VCaP (cell line): Measurements from ENCODE around the gene DYSF.

Source experiments
- H3K27ac ChIP-seq: fragments of 450-650 bp; 2 replicates; pipeline ENCODE4 v1.5.1; 2017
- CTCF ChIP-seq: fragments of 450-650 bp; conservative IDR thresholded peaks from 2 replicates; pipeline ENCODE4 v1.5.1; 2017; ENCODE audit warnings: mild to moderate bottlenecking, moderate library complexity

Gene DYSF

GRCh38 chr2:71725836-71726235 is 272.5 kb downstream of the DYSF start:
- no peak overlapping the region for H3K27ac ChIP-seq
- no peak for TF ChIP-seq CTCF

GRCh38 chr2:71727562-71727961 is 274.2 kb downstream of the DYSF start:
- no peak for TF ChIP-seq CTCF
- H3K27ac ChIP-seq, result no peak overlapping the region

DNA sequence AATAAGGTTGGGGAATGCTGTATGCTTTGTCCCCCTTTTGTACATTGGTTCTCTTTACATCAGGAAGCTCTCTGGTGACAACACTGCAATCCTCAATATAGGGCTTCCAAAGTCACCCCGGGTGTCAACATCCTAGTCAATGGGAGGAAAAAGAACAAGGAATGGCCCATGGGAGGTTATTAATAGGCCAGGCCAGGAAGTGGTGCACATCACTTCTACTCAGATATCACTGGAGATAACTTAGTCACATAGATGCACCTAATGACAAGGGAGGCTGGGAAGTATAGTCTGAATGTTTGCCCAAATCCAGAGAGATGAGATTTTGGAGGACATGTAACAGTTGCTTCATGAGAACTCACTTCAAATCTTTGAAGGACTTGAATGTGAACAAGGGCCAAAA is 274.7 kb downstream of the DYSF start:
- TF ChIP-seq CTCF, result no peak
- no peak overlapping the region for H3K27ac ChIP-seq

GRCh38 chr2:71730785-71731383 is 277.5 kb downstream of the DYSF start:
- TF ChIP-seq CTCF, result no peak
- no peak overlapping the region for H3K27ac ChIP-seq

DNA sequence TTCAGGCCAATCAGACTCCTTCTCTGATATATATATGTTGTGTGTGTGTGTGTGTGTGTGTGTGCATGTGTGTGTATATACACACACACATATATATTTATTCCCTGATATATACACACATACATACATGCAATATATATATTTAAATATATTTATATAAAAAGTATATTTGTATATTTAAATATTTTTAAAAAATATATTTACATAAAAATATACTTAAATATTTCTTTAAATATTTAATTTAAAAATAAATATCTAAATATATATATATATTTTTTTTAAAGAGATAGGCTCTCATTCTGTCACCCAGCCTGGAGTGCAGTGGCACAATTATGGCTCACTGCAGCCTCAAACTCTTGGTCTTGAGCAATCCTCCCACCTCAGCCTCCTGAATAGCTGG is 281.3 kb downstream of the DYSF start:
- TF ChIP-seq CTCF, result no peak
- no peak overlapping the region for H3K27ac ChIP-seq

DNA sequence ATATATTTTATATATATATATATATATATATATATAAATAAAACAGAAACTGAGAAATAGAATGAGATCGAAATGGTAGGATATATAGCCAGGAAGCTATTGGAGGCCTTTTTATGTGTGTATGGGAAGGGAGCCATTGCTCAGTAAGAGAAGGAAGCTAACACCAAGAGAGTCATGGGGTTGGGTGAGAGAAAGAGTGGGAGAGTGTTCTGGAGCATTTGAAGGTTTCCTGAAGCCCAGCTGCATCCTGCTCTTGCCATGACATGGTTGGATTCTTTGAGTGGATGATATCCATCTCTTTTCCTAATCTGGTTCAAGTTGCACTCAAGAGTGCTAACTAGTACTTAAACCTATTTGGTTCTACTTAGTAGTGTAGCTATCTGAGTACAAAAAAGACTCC is 282.3 kb downstream of the DYSF start:
- no peak for TF ChIP-seq CTCF
- no peak overlapping the region for H3K27ac ChIP-seq
